ENCODE measurements around the gene HOXA2.

The HOXA2 gene

DNA sequence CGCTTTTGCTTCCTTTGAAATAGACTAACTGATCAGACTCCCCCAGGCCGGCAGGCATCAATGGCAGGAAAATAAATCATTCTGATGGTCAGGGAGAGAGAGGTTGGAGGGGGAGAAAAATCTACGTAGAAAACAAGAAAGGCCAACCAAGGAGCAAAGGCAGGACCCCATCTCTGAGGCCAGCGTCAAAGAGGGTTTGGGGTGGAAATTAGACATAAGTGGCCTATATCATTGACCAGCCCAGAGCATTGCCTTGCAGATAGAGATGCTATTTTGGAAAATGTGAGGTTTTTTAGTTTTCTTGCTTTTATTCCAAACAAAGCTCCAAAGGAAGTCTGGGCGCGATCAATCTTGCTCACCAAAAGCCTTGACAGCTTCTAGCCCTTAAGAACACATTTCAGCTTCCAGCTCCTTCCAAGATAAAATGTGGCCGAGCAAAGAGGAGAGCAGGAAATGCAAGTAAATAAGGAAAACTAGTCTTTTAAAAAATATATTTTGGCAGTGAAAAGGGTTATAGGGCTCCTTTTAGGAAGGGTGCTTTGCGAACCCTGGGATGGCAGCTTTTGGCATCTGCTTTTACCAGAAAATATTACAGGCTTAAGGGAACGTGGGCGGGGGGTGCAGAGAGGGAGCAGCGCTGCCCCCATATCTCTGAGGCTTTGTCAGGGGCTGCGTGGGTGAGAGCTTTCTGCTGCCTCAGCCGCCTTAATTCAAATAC is 2.0 kb upstream of the HOXA2 start:
- DNase-seq (ENCODE audit: low read depth, low spot score), result no peak
- H3K4me3 ChIP-seq (ENCODE audit: low read length), result no peak overlapping the region

DNA sequence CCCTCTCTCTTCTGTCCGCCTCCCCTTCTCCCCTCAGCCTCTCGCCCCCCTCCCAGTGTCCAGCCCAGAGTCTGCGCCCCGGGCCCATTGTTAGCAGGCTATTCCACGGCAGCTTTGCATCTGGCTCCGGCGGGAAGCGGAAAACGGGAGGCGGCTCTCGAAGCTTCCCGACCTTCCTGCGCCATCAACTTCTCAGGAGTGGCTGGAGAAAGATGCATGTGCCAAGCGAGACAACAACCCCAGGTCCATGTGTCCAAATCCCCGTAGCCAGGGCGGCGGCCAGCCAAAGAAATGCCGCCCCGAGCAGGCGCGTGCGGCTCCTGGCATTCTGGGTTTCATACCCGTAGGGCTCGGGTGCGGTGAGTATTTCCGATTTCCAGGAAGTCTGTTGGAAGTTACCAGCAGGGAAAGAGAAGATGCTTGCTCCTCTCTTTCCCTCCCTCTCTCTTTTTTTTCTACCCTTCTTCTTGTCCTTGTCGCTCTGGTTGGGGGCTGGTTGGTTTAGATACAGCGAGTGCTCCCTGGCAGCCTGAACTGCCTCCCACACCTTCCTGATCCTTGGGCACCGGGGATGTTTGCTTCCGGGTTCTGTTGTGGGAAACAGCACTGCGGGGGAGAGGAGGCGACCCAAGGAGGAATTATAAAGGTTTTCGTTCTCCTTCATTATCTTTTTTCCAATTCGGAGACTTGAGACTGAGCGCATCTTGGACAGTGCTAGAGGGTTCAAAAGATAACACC is 1.2 kb upstream of the HOXA2 start:
- DNase-seq (ENCODE audit: low read depth, low spot score), result no peak
- H3K4me3 ChIP-seq (ENCODE audit: low read length), result no peak overlapping the region

DNA sequence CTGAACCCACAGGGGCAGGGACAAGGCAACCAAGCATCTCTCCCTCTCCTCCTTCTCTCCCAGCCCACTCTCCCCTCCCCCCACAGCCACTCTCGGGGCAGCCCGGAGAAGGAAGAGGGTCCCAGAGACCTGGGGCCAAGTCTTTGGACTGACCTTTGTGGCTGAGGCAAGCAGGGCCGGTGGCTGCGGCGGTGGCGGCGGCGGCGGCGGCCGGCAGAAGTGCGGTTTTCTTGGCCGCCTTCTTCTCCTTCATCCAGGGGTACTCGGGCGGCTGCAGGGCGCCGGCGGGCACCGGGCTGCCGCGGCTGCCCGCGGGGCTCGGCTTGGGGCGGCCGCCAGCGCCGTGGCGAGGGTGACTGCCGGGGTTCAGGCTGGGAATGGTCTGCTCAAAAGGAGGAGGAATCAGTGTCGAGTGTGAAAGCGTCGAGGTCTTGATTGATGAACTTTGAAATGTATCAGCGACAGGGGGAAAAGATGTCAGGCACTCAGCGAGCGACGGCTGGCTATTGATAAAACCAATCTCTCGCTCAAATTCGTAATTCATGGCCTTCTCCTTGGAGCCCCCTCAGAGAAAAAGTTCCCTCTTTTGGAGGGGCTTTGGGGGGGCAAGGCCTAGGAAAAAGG is 414 bp downstream of the HOXA2 start:
- H3K4me3 ChIP-seq (ENCODE audit: low read length), result no peak overlapping the region
- DNase-seq (ENCODE audit: low read depth, low spot score), result no peak

DNA sequence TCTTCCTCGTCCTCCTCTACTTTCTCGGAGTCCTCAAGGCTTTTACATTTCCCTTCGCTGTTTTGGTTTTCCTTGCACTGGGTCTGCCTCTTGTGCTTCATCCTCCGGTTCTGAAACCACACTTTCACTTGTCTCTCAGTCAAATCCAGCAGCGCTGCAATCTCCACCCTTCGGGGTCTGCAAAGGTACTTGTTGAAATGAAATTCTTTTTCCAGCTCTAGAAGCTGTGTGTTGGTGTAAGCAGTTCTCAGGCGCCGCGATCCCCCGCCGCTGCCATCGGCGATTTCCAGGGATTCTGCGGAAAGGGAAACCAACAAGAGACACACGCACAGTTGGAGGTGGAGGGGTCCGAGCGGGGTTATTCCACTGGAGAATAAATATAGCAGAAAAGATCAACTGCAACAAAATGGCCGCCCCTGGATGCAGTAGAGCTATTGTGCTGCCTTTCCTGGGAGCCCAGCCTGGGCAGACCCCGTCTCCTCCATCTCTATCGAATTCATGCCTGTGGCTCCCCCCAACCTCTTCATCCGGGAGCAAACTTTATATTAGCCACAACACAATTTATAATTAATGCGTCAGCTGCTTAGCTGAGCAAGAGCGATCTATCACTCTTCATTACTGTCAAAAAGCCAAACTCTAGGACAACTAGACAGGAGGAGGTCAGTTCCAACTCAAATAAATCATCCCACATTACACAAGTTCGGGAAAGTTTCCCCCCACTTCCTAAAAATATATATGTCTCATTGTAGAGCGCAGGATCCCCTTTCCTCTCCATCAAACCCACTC is 1.1 kb downstream of the HOXA2 start:
- no peak overlapping the region for H3K4me3 ChIP-seq (ENCODE audit: low read length)
- no peak for DNase-seq (ENCODE audit: low read depth, low spot score)

DNA sequence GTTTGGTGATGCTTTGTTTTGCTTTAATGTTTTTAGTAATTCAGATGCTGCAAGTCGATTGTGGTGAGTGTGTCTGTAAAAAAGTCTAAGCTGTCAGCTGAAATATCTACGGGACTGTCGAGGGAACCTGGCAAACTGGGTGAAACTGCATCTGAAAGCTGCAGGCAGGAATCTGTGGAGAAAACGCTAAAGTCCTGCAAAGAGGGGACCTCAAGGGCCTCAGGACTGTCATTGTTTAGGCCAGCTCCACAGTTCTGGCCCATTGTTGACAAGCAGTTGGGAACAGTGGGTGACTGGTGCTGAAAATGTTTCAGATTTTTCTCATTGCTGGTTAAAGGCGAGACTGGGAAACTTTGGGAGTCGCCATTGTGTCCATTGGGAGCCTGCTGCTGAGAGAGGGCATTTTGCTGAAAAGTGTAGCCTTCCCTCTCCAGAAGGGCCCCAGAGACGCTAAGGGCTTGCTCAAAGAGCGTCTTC is 1.8 kb downstream of the HOXA2 start:
- no peak overlapping the region for H3K4me3 ChIP-seq (ENCODE audit: low read length)
- DNase-seq (ENCODE audit: low read depth, low spot score), result no peak

DNA sequence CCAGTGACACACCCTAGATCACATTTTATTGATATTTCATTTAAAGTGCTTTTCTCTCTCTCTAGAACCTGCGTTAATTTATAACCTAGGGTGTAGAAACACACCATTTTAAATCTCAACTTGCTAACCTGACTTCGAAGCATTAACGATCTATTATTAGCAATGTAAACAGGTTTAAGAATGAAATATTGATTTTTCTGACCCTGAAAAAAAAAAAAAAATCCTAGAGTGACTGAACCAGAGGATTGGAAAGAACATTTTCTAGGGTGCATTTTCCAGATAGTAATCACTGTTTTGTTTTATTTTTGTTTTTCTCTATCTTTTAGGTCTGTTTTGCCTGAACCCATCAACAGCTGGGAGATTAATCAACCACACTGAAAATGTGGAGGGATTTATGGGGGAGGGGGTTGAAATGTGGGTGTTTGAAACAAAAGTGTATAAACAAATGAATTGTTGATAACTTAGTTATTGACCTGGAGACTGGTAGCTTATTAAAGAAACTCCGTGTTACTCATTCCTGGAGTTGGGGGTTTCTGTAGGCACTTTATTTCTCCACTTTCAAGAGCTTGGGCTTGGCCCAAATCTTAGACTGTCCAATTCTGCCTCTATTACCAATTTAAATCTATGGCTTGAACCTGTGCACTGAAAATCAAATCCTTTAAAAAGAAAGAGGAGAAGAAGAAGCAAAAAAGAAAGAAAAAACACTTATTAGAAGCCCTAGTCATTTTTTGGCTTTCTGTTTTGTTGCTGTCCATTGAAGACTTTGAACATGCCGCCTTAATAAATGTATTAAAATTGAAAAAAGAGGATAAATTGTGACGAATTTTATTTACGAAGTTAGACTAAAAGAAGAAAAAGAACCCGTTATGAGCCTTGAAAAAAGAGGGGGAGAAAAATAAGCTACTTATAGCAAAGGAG is 2.8 kb downstream of the HOXA2 start:
- no peak overlapping the region for H3K4me3 ChIP-seq (ENCODE audit: low read length)
- DNase-seq (ENCODE audit: low read depth, low spot score), result no peak

DNA sequence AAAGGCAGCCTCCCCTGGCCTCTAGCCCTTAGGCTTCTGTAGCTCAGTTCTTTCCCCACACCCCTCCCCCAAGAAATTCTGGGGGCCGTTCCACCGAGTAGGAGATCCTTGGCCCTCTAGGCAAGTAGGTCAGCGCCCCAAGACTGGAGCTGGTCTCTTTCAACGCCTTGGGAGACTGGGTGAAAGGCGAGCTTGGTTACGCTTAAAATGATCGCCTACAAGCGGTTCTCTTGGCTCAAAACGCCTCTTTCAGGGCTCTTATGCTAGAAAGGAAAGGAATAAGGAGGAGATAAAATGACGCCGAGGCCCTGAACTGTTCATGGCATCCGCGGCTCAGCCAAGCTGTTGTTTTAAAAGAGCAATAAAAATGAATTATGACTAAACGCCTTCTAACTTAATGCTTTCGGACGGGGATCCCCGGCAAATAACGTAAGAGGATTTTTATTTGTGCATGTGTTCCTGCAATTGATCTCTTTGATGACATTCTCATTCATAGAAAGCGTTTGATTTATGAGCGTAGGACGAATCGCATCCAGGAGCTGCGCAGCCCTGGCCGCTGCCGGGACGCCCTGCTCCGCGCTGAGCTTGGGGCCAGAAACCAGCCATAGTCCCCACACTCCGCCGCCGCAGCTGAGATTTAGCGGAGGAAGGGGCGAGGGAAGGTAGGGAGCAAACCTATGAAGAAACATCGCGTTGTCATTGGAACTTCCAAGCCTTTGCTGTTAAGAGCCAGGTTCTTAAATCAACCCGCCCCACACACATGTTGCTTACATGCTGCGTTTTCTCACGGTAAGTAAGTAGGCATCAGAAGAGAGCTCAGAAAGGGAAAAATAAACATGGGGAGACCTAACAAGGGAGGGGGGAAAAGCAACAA is 3.7 kb downstream of the HOXA2 start:
- H3K4me3 ChIP-seq (ENCODE audit: low read length), result no peak overlapping the region
- DNase-seq (ENCODE audit: low read depth, low spot score), result no peak

DNA sequence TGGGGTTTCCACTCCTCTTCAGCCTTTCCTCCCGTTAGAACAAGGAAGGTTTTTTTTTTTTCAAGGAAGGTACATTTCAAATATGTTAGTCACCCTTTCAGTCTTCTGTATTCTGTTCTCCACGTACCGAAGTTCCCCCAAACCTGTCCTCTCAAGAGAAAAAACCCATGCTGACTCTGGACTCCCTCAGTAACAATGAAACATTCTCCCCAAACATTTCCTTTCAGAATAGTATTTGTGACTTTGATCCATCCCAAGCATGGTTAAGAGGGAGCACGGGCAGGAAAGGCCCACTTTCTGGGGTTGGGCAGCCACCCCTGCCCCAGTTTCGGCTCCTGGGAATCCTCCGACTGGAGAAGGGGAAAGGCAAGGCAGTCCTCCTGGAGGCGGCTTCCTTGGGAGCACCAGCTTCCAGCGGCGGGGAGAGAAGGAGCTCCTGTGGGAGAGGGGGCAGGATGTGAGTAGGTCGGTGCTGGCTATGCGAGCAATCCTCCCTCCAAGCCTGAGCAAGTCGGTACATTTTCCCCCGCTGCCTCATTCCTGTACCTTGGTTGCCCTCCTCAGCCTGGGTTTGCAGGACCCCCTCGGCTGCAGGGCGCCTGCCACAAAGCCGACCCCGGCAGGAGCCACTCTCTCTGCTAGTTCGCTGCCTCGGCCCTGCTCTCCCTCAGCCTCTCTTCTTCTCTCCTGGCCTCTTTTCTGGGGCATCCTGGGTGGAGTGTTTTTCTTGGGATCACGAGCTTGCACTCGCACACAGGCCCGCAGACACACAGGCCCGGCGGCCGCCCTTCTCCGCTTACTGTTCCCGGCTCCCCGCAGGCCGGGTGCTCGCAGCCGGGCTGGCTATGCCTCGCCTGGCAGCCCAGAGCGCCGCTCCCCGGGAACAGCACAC is 4.6 kb downstream of the HOXA2 start:
- DNase-seq (ENCODE audit: low read depth, low spot score), result no peak

DNA sequence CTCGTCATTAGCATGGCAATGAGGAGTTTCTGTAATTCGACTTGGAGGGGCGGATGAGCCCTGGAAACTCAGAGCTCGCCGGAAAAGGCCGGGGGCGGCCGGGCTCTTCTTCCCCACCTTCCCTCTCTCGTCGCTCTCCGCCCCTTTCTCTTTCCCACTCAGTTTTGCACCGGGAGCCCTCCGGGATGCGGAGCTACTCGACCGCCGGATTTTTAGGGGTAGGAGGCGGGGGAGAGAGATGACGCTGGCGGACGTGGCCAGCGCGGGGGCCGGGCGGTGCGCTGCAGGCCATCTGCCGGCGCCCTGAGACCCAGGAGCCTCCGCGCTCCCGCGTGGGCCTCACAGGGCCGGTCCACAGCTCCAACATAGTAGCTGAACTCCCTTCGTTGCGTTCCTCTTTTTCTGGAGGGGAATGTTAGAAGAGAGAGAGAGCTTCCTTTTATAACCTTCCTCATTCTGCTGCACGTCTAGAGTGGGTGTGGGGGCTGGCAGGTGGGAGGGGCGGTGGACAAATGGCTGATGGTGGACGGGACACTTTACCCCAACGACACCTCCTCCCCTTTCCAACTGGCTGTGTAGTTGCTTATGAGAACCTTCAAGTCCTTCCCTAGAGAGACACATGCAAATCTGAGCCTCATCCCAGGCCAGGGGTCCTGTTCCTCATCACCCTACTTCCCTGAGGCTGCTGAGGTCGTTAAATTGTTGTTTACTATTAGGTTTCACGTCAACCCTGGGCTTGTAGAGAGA is 5.5 kb downstream of the HOXA2 start:
- no peak for DNase-seq (ENCODE audit: low read depth, low spot score)
- H3K4me3 ChIP-seq (ENCODE audit: low read length), result peak overlapping the region; percentile 83

More for the DNA sequence above, 4.6 kb downstream of the HOXA2 start:
- no peak overlapping the region for H3K4me3 ChIP-seq (ENCODE audit: low read length)

DNA sequence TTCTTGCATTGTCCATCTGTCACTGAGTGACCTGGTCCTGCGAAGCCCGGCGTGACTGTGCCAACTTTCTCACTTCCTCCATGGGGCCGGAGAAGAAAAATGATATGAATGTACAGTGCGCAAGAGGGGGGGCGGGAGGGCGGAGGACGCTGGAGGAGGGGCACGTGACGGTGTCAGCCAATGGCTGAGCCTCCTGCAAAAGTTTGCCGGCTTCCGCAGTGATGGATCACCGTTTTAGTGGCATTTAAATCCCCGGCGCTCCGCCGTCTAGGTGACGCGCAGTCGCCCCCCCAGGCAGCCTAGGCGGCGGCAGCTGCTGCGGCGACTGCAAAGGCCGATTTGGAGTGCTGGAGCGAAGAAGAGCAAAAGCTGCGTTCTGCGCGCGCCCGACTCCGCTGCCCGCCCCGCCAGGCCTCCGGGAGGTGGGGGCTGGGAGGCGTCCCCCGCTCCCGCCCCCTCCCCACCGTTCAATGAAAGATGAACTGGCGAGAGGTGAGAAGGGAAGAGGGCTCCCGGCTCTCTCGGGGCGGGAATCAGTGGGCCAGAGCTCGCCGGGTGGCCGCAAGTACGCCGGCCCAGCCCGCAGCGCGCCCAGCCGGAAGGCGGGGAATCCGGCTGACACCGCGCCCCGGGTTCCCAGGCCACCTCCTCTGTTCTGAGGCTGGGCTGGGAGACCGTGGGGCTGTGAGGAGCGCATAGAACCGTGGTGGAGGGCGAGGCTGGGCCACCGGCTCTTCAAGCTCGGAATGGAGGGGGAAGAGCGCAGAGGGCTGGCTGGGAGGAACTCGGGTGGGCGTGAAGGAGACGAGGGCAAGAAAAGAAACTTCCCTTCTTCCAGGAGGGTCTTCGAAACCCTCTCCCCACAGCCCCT is 6.4 kb downstream of the HOXA2 start, which contains the start of gene HOXA1:
HOXA1 (minus strand) TSS at position 104 of the 871 bp plus-strand sequence; CDS start at position 16, 88 bp downstream.
- peak within 1 kb of the TSS; percentile 83 for H3K4me3 ChIP-seq (ENCODE audit: low read length)

DNA sequence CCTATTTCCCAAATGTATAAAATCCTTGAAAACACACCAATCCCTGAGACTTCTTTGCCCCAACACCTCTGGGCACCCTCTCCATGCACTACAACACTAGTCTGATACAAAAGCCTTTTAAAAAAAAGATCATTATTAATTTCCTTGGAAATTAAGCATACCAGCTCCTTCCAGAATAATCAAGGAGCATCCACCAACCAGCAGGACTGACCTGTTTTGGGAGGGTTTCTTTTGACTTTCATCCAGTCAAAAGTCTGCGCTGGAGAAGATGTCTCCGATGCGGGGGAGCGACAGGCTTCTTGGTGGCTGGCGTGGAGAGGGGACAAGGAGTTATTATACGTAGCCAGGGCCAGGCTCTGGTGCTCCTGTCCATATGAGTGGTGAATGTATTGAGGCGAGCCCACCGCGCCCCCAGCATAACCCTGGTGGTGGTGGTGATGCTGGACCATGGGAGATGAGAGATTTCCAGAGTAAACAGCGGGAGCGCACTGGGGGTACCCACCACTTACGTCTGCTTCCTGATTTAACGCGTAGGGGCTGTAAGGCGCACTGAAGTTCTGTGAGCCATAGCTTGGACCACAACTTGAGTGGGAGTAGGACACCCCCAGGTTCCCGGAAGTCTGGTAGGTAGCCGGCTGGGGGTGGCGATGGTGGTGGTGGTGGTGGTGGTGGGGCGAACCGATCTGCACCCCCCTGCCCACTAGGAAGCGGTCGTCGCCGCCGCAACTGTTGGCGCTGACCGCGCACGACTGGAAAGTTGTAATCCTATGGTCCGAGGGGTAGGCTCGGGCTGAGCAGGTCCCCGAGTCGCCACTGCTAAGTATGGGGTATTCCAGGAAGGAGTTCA is 7.2 kb downstream of the HOXA2 start:
- peak overlapping the region; percentile 83 for H3K4me3 ChIP-seq (ENCODE audit: low read length)
- DNase-seq (ENCODE audit: low read depth, low spot score), result no peak

More for the DNA sequence above, 6.4 kb downstream of the HOXA2 start, which contains the start of gene HOXA1:
- peak; percentile 87 for DNase-seq (ENCODE audit: low read depth, low spot score)

DNA sequence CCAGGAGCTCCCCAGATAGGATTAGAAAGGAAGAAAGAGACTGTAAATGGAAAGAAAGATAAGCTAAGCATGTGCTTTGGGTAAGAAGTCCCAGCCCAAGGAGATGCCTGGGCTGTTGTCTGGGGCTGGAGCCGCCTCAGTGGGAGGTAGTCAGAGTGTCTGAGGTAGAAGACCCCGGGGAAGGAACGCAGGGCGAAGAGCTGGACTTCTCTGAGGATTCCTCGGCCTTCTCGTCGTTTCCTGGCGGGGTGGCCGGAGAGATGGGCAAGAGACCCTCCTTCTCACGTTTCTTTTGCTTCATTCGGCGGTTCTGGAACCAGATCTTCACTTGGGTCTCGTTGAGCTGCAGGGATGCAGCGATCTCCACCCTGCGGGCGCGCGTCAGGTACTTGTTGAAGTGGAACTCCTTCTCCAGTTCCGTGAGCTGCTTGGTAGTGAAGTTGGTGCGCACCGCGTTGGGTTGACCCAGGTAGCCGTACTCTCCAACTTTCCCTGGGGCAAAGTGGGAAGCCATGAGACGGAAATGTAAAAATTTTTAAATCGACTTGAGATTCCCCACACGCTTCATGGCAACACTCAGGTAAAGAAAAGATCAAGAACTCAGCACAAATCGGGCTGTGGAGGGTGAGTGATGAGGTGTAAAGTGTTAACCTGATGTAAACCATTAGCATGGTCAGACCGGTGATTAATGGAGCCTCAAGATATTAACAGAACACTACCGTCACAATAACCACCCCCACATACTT is 8.0 kb downstream of the HOXA2 start:
- no peak overlapping the region for H3K4me3 ChIP-seq (ENCODE audit: low read length)
- DNase-seq (ENCODE audit: low read depth, low spot score), result no peak

DNA sequence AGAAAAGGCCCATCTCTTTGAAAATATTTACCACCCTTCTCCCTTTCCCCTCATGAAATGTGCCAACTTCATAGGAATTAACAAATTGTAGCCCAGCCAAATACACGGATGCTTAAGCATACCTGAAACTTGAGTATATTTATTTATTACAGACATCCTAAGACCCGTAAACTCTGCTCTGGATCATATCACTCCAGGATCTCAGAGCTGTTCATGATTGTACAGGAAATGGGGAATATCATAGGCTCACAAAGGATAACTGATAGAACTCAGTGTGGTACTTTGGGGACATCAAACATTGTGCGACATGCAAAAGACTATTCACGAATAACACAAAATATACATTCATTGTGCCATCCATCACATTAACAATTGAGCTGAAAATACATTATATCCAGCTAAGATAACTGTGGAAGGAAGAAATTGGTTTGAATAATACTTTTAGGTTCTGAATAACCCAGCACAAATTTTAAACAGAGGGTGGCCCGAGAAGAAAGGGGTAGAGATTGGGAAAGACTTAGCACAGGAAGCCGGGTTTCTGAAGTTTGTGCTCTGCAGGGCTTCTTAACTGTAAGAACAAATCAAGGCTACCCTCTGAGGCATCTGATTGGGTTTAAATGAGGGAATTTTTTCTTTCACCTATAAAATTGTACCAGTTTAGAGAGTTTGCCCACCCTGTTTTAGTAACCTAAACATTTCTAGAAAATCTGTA is 9.1 kb downstream of the HOXA2 start:
- DNase-seq (ENCODE audit: low read depth, low spot score), result no peak
- no peak overlapping the region for H3K4me3 ChIP-seq (ENCODE audit: low read length)

All from Jurkat, Clone E6-1 (cell line).